Measurements from ENCODE around the gene ALDH7A1.

DNA sequence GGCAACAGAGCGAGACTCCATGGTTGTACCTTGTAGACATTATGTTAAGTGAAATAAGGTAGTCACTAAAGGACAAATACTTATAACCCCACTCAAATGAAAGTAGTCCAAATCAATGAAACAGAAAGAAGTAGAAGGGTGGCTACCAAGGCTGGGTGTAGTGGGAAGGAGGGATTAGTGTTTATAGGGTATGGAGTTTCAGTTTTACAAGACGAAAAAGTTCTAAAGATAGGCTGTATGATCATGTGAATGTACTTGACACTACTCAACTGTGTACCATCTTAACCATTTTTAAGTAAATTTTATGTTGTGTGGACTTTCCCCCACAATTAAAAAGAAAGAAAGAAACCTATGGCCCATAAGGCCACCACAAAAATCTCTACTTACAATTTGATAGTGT, 32.2 kb downstream of the ALDH7A1 start:
- TF ChIP-seq, protein P1, sequence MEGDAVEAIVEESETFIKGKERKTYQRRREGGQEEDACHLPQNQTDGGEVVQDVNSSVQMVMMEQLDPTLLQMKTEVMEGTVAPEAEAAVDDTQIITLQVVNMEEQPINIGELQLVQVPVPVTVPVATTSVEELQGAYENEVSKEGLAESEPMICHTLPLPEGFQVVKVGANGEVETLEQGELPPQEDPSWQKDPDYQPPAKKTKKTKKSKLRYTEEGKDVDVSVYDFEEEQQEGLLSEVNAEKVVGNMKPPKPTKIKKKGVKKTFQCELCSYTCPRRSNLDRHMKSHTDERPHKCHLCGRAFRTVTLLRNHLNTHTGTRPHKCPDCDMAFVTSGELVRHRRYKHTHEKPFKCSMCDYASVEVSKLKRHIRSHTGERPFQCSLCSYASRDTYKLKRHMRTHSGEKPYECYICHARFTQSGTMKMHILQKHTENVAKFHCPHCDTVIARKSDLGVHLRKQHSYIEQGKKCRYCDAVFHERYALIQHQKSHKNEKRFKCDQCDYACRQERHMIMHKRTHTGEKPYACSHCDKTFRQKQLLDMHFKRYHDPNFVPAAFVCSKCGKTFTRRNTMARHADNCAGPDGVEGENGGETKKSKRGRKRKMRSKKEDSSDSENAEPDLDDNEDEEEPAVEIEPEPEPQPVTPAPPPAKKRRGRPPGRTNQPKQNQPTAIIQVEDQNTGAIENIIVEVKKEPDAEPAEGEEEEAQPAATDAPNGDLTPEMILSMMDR (IDR thresholded peaks at IDR 0.05), result no peak
- TF ChIP-seq POLR2A (IDR thresholded peaks at IDR 0.05), result no peak
